Fibroblast of peridontal ligament (primary cell): ENCODE results near the gene KRT6C.
"Not testable (repeated sequence)": the region's sequence is repeated elsewhere in the genome, so short reads cannot be mapped to it uniquely, and the experiment has no call there.

Experiments used
- DNase-seq: peaks from one replicate; pipeline ENCODE4 v3.0.0-alpha.2; 2010; ENCODE audit errors: extremely low read depth

The KRT6C gene

GRCh38 chr12:52455821-52456220 is 17.8 kb downstream of the KRT6C start:
- DNase-seq = no peak

DNA sequence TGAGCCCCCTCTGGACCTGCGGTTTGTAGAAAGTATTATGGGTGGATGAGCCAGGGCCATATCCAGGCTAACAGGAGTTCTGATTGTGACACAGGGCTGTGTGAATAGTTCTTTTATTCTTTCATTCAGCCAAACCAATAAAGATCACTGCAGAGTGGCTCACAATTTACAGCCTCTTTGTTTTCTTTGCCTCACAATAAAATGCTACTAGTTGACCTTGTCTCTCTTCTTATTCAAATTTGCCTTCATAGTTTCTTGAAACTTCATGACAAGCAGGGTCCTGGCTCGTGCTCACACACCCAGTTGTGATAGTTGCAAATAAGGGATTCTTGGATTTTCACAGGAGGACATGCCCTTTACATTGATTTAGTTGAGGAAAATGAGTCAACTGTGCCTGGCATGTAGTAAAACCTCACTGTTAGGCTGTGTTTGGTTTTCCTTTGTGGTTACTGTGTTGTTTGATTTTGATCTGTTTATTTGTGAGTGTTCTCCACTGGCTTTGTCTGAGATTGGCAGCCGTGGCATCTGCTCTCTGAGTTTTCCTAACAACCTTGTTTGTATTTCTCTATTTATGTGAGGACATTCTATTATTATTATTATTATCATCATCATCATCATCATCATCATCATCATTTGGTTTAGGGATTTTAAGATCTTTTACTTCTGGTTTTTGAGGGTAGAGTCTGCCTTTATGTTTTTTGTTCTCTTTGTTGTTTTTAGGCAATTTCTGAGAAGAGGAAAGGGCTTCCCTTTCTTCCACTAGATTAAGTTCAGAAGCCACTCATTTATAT is 19.0 kb downstream of the KRT6C start:
- DNase-seq = no peak

DNA sequence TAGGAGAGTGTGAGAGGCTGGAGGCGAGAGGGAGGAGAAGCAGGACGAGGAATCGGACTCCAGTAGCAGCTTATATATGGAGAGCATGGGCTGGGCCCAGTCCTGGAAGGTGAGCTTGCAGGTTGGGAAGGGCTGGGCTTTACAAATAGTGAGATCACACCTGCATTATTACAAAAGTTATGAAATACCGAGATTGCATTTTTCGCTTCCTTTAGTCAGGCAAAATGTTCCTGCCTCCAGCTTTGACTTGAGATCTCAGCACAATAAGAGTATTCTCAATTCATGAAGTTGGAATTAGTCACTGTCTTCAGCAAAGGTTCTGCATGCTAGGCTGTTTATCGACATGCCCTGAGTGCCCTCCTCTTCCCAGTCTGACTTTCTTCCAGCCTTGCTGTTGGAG is 21.5 kb downstream of the KRT6C start, which contains the start of gene KRT6B:
Gene KRT6B, minus strand, starts transcription at position 46 of the 400 bp plus-strand sequence. CDS start 68 bp downstream, outside the sequence.
- DNase-seq = no peak

GRCh38 chr12:52448228-52448627 is 25.4 kb downstream of the KRT6C start:
- no peak for DNase-seq

DNA sequence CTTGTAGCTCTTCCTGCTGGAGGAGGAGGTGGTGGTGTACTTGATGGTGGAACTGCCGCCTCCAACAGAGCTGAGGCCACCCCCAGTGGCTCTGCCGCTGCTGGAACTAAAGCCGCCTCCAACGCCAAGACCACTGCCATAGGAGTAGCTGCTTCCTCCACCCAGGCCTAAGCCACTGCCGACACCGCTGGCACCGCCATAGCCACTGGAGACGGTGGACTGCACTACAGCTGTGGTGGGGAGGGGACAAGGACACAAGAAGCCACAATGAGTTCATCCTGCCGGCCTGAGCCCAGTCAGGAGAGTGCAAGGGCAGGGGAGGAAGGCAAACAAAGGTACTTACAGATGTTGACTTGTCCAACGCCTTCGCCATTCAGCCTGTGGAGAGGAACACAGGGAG is 26.4 kb downstream of the KRT6C start:
- DNase-seq = not testable (repeated sequence)

DNA sequence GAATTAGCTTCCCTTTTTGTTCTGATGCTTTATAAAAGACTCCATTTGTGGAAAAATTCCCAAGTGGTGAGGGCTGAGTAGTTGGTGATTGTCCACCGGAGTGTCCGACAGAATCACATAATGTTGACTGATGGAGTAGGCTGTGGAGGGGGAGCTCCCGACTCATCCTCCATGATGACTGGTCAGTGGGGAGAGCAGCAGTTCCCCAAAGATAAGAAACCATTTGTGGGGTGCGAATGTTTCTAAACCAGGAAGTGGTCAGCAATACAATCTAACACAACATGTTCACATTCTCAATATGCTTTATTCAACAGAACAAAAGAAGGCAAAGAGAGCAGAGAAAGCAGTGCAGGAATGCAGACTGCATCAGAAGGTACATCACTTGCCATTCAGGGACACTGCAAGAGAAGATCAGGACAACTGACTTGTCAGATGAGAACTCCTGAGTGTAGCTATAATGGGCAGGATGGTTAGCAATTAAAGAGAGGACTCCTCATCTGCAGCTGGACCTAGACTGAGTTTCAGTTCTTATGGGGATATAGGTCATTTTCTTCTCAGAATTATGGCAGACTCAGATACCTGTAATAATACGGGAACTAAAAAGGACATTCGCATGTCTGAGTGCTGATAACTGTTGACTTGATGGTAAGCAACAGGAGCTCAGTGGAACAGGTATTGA is 27.1 kb downstream of the KRT6C start:
- no peak for DNase-seq

- no peak for DNase-seq
Observed at GRCh38 chr12:52445876-52446275, 27.7 kb downstream of the KRT6C start.

GRCh38 chr12:52444647-52445595 is 28.7 kb downstream of the KRT6C start:
- no peak for DNase-seq

GRCh38 chr12:52443966-52444365 is 29.6 kb downstream of the KRT6C start:
- no peak for DNase-seq

- peak; percentile 5 for DNase-seq
Observed at GRCh38 chr12:52442600-52443061, 31.0 kb downstream of the KRT6C start.

GRCh38 chr12:52441320-52441911 is 32.2 kb downstream of the KRT6C start:
- no peak for DNase-seq

DNA sequence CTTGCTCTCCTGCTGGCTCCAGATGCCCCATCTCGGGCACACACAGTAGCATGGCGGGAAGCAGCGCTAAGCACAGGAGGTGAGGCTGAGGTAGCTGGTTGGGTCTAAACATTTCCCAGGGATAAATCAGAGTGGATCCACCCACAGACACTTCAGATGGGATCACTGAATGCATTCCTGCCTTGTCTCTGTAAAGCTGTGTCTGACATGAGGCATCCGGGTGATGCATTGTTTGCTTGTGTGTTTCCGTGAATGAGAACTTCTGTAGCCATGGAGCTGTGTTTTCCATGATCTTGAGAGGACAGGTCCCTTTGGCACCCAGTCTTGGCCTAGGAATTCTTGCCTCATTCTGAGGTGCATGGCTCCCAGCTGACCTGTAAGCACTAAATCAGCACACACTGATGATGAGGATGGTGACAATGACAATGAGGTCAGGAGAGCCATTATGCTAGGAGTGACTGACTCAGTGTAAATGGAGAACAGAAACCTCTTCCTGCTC is 32.7 kb downstream of the KRT6C start:
- DNase-seq = no peak

GRCh38 chr12:52439845-52440244 is 33.8 kb downstream of the KRT6C start:
- DNase-seq = no peak

DNA sequence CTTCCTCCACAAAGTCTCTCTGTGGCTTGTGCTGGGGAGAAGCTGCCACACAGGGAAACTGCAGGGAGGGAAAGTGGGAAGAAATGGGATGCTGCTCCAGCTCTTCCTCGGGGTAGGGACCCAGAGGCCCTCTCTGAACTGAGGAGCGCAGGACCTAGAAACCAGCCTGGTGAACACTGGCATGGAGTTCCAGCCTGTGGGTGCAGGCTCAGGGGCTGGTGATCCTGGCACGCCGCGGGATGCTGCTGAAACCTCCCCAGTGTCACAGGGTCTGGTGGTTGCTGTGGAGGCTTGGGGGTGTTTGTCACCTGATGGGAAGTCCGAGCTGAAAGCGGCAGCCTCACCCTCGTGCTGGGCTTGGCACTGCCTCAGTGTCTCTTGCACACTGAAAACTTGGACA is 34.2 kb downstream of the KRT6C start:
- DNase-seq = no peak

DNA sequence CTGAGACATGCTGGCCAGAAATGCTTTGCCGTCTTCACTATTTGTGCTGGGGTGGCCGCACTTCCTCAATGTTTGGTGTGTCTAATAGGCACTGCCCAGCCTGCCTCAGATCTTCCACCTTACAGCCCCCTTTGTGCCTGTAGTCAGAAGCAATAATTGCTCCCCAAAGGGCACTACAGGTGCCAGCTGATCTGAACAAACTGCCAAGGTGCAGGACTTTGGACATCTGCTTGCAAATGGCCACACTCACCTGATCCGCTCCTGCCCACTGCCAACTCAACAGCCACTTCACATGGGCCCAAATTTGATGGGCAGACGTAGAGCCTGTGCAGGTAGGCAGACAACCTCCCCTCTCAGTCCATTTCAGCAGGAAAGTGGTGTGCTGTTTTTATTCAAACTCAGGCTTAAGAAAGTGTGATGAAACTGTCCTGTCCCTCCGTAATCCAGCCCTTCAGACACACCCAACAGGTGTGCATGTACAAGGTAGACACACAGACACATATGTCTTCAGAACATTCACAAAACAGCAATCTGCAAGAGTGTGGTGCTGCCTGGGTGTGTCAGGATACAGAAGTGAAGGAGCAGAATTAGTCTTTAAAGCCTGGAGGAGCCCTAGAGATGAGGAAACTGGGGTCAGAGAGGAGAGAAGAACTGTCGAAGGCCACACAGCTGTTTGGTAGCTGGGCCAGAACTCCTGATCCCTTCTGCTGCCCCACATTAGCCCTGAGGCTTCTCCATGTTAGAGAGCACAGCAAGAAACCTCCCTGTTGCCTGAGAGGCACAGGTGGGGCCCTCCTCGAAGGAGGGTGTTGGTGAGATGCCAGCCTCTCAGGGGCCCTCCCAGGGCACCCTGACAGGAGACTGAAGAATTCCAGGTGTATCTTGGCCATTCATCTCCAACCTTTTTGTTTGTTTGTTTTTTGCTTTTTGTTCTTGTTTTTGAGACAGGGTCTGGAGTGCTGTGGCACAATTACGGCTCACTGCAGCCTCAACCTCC is 35.0 kb downstream of the KRT6C start:
- DNase-seq = no peak

GRCh38 chr12:52437508-52437907 is 36.1 kb downstream of the KRT6C start:
- DNase-seq = no peak

DNA sequence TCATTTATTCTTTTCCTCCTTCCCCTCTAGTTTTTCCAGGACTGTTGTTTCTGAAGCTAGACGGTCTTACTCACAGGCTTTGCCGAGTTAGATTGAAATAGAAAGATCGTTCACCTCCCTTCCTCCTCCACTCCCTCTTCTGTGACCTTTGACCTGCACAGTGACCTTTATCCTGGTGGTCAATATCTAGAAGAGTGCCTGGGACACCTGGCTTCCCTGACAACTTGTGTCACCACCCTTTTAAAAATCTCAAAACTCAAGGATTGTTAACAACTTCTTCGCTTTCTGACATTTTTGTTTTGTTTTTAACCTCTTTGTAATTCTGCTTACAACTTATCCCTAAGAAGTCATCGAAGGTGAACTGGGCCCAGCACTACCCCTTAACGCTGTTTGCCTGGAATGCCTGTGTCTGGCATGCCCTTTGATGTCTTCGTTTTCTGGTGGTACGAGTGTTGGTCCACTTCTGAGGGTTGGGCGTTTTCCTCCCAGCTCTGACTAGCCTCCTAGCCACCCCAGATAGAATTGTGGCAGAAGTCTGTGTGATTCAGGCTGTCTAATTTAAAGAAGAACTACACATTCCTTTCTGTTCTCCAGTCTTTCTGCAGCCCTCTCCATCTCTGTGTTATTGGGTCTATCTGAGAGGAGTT is 36.7 kb downstream of the KRT6C start:
- no peak for DNase-seq

- no peak for DNase-seq
Observed at GRCh38 chr12:52436000-52436827, 37.4 kb downstream of the KRT6C start.

DNA sequence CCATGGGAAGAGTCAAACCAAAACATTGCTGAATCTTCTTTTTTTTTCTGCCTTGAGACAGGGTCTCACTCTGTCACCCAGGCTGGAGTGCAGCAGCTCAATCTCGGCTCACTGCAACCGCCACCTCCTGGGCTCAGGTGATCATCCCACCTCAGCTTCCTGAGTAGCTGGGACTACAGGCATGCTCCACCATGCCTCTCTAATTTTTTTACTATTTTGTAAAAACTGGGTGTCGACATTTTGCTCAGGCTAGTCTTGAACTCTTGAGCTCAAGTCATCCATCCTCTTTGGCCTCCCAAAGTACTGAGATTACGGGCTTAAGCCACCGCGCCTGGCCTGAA is 38.0 kb downstream of the KRT6C start:
- DNase-seq = no peak
